ENCODE measurements around the gene BACE1-AS.

BACE1-AS gene

GRCh38 chr11:117289795-117290194 is 1.4 kb upstream of the BACE1-AS start:
- TF ChIP-seq EZH2phosphoT487 (conservative IDR thresholded peaks at IDR 0.05; ENCODE audit: low read length), result no peak
- TF ChIP-seq CTCF (IDR thresholded peaks at IDR 0.05; ENCODE audit: insufficient read depth, low read length, poor library complexity, severe bottlenecking), result no peak
- Histone ChIP-seq H3K27me3 (ENCODE audit: low read length) (no peaks in the 10 kb centered on the region), H3K9me2 (replicated peaks; ENCODE audit: insufficient read depth, low read length) (no peaks in the 10 kb centered on the region), H3K36me3 (ENCODE audit: low read length) (no peaks in the 10 kb centered on the region), H3K79me2 (ENCODE audit: insufficient read depth, low read length) (no peaks in the 10 kb centered on the region), H2AFZ (ENCODE audit: low read depth, low read length, severe bottlenecking) (no peak overlapping the region), H3K27ac (ENCODE audit: low read depth, low read length) (no peak overlapping the region), H3F3A (ENCODE audit: insufficient read depth) (no peaks in the 10 kb centered on the region), H3K9me3 (ENCODE audit: insufficient read depth, low read length) (no peaks in the 10 kb centered on the region), H4K20me1 (ENCODE audit: low read depth, low read length) (no peaks in the 10 kb centered on the region), H3K4me3 (ENCODE audit: insufficient read depth, low read length, poor library complexity, severe bottlenecking) (no peak overlapping the region), H3K4me2 (ENCODE audit: low read depth, low read length, poor library complexity, severe bottlenecking) (no peak overlapping the region), H3K9ac (ENCODE audit: low read length) (no peak overlapping the region)

- H3K9me2 ChIP-seq (replicated peaks; ENCODE audit: insufficient read depth, low read length), result no peaks in the 10 kb centered on the region
- no peaks in the 10 kb centered on the region for H3K79me2 ChIP-seq (ENCODE audit: insufficient read depth, low read length)
- TF ChIP-seq CTCF (IDR thresholded peaks at IDR 0.05; ENCODE audit: insufficient read depth, low read length, poor library complexity, severe bottlenecking), result no peak
- TF ChIP-seq EZH2phosphoT487 (conservative IDR thresholded peaks at IDR 0.05; ENCODE audit: low read length), result no peak
Observed at GRCh38 chr11:117292616-117293015, 1.5 kb downstream of the BACE1-AS start.

GRCh38 chr11:117295438-117296137 is 4.4 kb downstream of the BACE1-AS start:
- no peak overlapping the region for H2AFZ ChIP-seq (ENCODE audit: low read depth, low read length, severe bottlenecking)
- TF ChIP-seq EZH2phosphoT487 (conservative IDR thresholded peaks at IDR 0.05; ENCODE audit: low read length) (no peak), CTCF (IDR thresholded peaks at IDR 0.05; ENCODE audit: insufficient read depth, low read length, poor library complexity, severe bottlenecking) (no peak)
- no peaks in the 10 kb centered on the region for H3K36me3 ChIP-seq (ENCODE audit: low read length)
- no peak overlapping the region for H3K27ac ChIP-seq (ENCODE audit: low read depth, low read length)
- no peak overlapping the region for H3K4me3 ChIP-seq (ENCODE audit: insufficient read depth, low read length, poor library complexity, severe bottlenecking)
- H3K27me3 ChIP-seq (ENCODE audit: low read length), result no peaks in the 10 kb centered on the region
- H3K9me2 ChIP-seq (replicated peaks; ENCODE audit: insufficient read depth, low read length), result no peaks in the 10 kb centered on the region
- H3K9ac ChIP-seq (ENCODE audit: low read length), result no peak overlapping the region
- no peaks in the 10 kb centered on the region for H3K9me3 ChIP-seq (ENCODE audit: insufficient read depth, low read length)
- H3K4me2 ChIP-seq (ENCODE audit: low read depth, low read length, poor library complexity, severe bottlenecking), result no peak overlapping the region
- no peaks in the 10 kb centered on the region for H3K79me2 ChIP-seq (ENCODE audit: insufficient read depth, low read length)
- no peaks in the 10 kb centered on the region for H3F3A ChIP-seq (ENCODE audit: insufficient read depth)
- H4K20me1 ChIP-seq (ENCODE audit: low read depth, low read length), result no peaks in the 10 kb centered on the region

More at GRCh38 chr11:117292616-117293015, 1.5 kb downstream of the BACE1-AS start:
- Histone ChIP-seq H3K4me2 (ENCODE audit: low read depth, low read length, poor library complexity, severe bottlenecking) (no peak overlapping the region), H3K36me3 (ENCODE audit: low read length) (no peaks in the 10 kb centered on the region), H3K27me3 (ENCODE audit: low read length) (no peaks in the 10 kb centered on the region), H3K27ac (ENCODE audit: low read depth, low read length) (no peak overlapping the region), H4K20me1 (ENCODE audit: low read depth, low read length) (no peaks in the 10 kb centered on the region), H2AFZ (ENCODE audit: low read depth, low read length, severe bottlenecking) (no peak overlapping the region), H3F3A (ENCODE audit: insufficient read depth) (no peaks in the 10 kb centered on the region), H3K9ac (ENCODE audit: low read length) (no peak overlapping the region), H3K4me3 (ENCODE audit: insufficient read depth, low read length, poor library complexity, severe bottlenecking) (no peak overlapping the region), H3K9me3 (ENCODE audit: insufficient read depth, low read length) (no peaks in the 10 kb centered on the region)

All from SU-DHL-6 (cell line).